ENCODE results near the gene PRXL2B.

PRXL2B gene

DNA sequence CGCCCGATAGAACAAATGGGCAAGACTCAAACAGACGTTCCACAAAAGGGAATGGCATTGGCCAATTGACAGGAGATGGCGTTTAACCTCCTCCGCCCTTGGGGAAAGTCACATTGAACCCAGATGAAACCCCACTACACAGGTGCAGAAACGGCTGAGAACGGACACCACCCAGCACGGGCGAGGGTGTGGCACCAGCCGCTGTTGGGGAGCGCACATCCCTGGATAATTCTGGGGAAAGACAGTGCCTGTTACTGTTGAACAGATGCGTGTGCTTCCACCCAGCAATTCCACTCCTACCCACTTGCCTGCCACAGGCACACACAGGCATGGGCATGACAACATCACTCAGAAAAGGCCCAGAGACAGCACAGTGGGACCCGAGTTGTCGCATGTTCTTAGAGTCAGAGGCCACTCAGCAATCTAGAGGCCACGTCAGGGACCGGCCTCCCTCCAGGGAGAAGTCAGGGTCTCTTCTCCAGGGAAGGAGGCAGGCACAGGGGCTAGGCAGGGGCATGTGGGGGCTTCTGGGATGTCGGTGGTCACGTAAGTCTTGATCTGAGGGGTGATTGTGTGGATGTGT lies 15.2 kb downstream of the PRXL2B start:
- DNase-seq, result no peak

DNA sequence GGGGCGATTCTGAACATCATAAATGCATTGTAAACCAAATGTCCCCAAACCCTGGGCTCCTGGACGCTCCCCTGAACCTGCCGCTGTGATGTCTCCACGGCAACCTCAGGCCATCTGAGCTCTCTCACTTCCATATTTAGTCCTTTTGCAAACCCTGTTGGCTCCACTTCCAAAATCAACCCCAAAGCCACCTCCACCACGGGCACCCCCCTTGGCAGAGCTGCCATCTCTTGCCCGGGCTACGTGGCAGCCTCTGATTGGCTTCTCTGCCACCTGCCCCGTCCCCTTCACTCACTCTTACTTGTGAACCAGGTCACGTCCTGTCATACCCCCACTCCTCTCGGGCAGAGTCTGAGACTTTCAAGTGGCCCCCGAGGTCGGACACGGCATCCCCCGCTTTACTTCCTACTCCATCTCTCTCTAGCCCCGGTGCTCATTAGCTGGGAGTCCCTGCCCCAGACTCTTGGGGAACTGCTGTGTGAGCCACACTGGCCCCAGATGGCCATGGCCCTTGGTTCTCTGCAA lies 15.8 kb downstream of the PRXL2B start:
- DNase-seq, result no peak

DNA sequence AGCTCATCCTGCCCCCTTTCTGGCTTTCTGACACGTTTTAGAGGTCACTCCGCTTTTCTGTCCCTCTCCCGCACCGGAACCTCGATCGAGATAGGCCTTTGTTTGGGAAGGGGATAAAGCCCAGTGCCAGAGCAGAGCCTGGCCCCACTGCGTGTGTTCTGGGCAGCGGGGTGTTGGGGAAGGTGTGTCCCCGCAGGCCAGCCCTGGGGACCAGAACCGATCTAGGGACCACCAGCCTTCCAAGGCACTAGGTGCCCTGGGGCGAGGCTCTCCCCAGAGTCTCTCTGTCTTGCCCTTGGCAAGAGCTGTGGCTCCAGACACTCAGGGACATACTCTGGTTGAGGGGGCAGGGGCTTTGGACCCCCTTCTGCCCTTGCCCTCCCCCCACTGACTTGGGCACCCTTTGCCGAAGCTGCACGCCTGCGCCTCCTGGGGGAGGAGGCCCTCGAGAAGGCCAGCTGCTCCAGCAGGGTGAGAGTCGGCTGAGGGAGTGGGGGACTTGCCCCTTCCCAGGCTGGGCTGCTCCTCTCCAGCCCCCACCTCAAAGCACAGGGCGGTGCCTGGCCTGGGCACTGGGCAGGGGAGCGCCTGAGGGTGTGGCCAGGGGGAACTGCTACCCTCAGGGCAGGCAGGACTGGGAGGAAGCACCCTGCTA lies 16.4 kb downstream of the PRXL2B start:
- DNase-seq, result no peak

DNA sequence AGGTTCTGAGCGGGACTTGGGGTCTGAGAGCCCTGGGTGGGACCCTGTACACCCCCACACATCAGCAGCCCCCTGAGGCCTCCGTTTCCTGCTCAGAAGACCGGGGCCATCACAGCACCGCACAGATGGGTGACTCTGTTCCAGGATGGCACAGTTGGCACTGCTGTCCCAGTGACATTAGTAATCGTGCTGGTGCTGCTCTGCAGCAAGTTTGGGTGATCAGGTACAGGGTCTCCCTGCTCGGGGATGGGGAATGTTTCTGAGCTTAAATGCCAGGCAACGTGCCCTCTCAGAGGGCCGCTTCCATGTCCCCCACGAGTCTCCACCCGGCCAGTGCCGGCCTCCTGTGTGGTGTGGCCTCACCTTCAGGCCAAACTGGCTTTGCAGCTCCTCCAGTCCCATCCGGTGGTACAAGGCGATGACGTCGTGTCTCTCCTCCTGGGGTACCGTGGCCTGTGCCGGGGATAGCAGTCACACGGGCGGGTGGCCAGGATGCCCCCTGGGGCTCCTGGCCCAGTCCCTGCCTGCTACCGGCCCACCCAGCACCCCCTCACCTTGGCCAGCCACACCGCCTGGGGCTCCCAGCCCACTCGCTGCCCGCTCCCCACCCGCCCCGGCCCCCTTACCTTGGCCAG lies 17.1 kb downstream of the PRXL2B start:
- DNase-seq, result no peak

DNA sequence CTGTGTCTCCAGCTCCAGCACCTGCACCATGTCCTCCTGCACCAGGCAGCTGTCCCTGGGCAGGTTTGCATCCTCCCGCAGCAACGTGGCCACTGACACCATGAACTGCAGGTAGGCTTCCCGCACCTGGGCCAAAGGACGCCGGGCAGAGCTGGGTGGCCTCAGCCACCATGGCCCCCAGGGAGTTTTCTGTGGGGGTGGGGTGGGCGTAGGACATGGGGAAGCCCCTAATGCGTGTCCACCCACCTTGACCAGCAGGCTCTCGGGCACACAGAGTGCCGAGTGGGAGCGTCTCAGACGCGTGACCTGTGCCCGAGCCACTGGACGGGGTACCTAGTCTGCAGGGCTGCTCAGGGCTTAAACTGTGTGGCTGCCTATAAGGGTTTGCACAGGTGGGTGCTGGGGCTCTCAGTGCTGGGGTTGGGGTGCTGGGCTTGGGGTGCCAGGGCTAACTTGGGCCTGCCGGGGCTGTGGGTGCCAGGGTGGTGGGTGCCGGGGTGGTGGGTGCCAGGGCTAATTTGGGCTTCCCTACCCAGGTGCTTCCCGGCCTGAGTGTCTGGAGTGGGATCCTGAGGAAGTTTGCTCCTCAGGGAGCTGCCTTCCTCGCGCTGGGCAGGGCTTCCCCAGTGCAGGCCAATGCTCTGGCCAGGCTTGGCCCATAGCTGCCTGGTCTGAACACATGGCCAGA lies 17.7 kb downstream of the PRXL2B start:
- no peak for DNase-seq

DNA sequence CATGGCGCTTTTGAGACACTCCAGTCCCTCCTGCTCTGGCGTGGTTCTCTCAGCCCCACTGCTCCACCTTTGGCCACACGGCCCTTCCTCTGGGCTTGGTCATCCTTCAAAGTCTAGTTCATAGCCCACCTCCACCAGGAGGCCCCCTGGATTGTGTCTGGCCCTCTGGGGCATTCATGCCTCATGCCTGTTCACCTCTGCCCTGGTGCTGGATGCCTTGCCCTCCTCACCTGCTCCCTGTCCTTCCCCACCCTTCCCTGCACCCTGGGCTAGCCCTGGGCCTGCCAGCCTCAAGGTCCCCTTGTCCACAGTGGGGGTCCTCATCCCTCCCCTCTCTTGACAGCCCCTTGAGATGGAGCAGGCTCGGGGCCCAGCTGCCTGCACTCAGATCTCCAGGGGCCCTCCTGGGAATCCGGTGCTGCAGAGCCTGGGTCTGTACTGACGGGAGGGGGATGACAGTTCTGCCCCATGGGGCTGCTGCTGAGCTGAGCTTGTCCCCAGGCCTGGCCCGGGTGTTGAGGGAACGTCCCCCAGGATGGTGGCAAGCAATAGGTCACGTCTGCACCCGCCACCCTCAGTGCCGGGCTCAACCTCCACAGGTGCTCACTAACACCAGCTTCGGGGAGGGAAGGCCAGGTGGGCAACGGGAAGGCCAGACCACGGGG lies 18.4 kb downstream of the PRXL2B start:
- DNase-seq, result no peak

DNA sequence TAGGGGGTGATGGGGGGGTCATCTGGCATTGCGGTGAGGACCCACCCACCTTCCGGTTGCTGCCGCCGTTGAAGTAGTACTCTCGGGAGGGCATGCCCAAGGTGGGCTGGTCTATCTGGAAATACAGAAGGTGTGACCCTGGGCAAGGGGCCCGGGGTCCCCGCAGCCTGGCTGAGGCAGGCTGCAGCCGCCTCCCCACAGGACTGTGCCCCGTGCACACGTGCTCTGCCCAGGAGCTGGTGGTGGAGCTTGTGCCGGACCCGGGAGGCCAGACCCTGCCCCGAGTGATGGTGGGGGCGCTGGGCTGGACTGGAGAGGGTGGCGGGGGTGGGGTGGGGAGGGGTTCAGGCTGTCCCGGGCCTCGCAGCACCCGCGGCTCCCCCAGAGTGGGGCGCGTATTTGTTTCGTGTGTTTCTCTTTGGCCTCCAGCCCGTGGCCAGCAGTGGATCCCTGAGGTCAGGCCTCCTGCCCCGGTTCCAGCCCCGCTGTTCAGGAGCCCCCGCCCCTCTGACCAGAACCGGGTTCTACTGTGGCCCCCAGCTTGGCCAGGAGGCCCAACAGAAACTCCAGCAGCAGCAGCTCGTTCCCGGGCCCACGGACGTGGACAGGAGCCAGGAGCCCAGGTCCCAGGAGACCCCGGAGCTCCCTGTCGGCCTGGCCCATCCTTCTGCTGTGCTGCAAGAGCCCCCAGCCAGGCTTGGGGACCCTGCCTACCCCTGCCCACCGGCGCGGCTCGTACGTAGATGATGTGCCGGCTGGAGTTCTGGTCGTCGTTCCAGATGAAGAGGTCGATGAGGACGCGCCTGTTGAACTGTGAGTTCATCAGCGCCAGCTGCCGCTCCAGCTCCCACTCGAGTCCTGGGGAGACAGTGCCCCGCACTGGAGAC lies 19.2 kb downstream of the PRXL2B start:
- DNase-seq, result no peak

DNA sequence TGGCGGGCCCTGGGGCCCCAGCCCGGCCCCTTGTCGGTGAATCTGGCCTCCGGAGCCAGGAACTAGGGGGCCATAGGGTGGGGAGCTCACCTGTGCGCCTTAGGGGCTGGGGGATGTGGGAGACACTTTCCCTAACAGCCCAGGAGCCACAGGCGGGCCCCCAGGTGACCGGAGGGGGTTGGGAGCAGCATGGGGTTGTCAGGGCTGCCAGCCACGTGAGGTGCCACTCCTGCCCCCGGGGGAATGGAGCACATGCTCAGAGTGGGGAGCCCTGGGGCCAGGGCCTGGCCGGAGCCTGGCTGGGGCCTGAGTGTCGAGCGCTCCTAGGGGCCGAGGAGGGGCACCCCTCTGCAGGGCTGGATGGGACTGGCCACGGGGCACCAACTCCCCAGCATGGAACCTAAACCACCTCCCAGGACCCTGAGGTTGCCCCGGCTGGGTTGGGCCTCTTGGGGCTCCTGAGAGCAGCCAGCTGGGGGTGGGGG lies 19.9 kb downstream of the PRXL2B start:
- DNase-seq, result no peak

DNA sequence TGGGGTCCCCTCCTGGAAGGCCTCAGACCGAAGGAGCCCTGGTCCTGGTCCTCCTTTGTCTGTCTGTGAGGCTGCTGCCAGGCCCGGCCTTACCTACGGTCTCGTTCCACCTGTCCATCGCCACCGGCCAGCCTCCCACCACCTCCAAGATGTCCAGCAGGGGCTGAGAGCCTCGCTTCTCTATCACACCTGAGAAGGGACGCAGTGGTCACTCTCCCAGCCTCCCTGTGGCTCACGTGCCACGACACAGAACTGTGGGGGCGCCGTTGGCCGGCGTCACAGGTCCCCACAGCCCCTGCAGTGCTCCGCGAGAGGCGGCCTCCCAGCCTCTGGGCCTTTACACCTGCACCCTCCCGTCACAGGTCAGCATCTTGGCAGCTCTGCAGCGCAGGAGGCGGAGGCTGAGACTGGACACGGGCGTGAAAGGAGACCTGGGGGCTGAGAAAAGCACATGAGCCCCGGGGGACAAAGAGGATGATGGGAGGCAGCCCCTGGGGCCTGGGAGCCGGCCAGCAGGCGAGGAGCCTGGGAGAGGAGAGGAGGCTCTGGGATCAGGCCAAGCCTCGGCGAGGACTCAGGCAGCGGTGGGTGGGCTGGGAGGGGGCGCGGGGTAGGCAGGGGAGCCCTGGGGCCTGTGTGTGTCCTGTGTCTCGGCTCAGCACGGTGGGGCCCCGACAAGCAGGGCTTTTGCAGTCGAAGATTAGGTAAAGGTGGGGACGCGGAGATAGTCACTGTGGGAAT lies 20.5 kb downstream of the PRXL2B start:
- DNase-seq, result no peak

DNA sequence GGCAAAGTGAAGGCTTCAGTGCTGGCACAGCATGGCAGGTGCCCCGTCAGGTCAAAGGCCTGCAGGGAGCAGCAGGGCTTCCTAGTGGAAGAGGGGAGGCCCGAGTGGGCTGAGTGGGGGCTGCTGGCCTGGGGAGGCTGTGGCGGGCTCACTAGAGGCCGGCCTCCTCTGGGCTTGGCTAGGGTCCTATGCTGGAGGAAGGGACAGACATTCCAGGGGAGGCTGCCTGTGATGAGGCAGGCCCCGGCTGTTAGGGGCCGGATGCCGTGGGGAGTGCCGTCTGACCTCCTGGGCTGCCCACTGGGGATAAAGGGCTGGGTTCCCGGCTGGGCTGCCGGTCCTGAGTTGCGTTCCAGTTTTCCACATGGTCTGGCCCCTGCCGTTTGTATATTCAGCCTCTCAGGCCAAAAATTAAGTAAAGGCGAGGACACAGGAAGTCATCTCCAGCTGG lies 21.1 kb downstream of the PRXL2B start:
- no peak for DNase-seq

DNA sequence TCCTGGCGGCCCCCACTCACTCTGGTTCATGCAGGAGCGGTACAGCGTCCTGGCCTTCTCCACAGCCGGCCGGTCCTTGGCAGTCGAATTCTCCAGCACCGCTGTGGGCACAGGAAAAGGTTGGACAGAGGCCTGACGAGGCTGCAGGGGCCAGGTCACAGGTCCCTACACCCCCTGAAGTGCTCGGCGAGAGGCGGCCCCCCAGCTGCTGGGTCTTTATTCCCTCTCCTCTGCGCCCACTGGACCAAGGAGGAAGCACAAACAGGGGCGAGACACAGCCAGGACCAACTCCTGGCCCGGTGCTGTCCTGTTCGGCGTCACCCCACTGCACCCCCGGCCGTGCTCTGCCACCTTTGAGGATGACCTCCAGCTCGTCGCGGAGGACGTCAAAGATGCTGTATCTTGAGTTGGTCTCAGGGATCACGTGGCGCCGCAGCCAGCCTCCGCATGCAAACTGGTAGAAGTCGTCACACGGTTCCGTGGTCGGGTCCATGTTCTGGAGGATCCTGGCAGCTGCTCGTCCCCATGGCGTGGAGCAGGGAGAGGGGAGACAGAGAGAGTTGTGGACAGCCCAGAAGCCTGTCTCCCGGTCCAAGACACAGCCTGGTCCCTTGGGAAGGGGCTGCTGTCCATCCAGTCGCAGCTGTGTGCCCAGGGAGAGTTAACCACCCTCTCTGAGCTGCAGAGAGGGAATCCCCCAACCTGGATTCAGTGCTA lies 22.9 kb downstream of the PRXL2B start:
- no peak for DNase-seq

DNA sequence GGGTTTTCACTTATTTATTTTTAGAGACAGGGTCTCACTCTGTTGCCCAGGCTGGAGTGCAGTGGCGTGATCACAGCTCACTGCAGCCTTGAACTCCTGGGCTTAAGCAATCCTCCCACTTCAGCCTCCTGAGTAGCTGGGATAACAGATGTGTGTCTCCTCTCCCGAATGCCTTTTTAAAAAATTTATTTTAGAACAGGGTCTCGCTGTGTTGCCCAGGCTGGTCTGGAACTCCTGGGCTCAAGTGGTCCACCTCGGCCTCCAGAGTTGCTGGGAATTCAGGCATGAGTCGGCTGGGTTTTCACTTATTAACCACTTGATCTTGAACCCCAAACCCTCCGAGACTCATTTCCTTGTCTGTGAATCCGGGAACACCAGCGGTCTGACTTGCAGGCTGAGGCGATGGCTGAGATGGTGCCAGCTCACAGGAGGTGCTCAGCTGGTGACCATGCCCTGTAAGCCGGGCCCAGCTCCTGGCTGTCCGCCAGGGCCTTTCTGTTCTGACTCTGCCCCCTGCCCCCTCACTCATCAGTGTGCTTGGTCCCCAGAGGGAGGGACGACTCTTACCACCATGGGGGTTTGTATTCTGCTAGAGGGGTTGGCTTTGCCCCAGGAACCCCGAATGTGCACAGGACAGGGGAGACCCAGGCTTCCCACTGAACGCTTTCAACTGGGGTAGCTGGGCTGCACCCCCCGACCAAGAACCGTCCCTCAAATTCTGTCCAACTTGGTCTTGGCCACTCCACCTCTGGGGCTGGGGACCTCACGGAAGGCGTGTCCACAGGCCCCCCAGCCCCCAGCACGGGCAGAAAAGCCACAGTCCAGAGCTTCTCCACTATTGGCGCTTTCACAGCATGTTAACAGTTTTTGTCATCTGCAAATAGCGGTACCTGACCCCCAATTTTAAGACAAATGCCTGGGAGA lies 23.7 kb downstream of the PRXL2B start:
- no peak for DNase-seq

DNA sequence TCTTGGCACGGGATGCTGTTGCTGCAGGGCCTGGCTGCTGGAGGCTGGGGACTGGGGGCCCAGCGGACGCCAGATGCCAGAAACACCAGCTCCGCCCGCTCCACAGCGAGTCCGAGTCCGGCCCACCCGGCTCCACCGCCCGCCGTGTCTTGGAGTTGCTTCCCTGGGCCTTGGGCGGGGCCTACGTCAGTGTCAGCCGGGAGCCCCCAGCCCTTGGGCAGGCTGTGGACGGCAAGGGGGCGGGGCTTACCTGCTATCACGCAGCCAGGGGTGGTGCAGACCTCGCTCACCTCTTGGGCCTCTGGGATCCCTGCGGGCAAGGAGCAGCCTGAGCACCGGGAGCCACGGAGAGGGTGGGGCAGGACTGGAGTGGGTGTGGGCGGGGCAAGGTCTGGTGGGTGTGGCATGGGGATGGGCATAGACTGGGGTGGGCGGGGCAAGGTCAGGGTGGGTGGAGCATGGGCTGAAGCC lies 24.5 kb downstream of the PRXL2B start:
- no peak for DNase-seq

DNA sequence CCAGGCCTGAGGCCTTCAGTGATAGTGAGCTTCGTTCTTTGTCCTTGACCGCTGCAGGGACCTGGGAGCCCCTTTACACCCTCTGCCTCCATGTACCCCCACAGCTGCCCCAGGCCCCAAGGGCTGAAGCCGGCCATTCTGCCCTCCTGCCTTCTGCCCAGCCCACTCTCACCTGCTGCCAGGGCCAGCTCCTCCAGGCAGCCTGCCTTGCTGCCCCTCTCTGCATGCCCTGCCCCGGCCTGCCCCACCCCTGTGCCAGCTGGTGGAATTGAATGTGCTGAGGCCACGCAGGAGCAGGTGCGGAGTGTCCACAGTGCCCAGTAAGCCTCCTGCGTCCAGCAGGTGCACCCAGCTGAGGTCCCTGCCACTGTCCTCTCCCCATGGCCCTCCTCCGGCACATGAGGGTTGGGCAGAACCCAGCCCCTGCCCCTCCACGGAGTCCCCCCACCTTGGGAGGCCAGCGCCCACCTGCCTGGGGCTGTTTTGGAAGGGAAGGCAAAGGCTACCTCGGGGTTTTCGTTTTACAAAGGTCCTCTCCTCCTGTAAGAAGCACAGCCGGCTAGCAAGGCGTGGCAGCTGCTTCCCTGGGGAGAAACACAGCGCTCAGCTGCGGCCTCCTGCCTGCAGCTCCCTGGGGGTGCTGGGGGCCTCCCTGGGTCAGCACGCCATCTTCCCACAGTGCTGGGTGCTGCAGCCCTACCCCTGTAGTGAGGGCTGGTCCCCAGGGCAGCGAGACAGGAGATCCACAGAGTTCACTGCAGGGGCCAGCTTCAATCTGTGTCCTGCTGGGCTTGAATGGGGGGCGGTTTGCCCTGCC lies 25.3 kb downstream of the PRXL2B start:
- no peak for DNase-seq

DNA sequence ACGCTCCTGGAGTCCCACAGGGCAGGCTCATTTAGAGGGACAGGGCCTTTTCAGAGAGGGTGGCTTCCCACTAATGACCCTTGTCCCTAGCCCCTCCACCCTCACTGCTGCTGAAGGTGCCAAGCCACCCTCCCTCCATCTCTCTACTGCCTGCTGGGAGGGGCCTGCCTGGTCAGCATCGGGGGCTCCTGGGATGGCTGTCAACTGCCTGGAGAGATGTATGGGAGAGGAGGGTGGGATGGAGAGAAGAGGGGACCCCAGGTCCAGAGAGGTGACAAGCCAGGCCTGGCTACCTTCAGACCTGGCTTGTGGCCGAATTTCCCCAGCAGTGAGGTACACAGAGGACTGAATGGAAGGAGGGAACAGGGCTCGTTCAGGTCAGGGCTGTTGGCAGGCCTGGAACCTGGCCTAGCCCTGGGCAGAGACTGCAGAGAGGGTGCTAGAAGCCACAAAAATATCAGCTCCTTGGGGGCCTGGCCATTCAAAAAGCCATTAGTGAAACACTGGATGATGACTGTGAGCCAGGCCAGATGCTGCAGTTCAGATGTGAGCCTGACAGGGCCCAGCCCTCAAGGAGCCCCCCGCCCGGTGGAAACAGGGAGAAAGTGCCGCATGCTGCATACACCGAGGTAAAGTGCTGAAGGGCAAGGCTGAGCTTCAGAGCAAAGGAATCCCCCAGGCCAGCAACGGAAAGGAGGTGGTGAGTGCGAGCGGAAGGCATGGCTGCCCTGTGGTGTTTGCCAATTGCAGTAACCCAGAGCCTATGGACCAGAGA lies 26.2 kb downstream of the PRXL2B start:
- DNase-seq, result no peak

DNA sequence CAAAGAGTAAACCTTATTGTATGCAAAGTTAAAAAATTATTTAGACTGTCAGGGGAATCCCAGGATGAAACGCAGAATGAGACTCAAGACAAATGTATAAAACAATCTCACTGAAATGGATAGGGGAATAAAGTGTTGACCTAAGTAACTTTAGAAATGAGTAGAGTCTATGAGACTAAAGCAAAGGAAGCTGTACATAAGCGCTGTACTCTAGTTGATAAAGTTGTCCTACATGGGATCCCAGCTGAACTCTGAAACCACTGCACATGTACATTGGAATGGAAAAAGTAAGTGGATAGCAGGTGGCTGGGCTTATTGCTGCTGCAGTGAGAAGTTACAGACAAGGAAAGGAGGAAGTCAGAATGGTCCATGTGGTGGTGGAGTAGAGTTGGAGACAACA lies 27.6 kb downstream of the PRXL2B start:
- no peak for DNase-seq

DNA sequence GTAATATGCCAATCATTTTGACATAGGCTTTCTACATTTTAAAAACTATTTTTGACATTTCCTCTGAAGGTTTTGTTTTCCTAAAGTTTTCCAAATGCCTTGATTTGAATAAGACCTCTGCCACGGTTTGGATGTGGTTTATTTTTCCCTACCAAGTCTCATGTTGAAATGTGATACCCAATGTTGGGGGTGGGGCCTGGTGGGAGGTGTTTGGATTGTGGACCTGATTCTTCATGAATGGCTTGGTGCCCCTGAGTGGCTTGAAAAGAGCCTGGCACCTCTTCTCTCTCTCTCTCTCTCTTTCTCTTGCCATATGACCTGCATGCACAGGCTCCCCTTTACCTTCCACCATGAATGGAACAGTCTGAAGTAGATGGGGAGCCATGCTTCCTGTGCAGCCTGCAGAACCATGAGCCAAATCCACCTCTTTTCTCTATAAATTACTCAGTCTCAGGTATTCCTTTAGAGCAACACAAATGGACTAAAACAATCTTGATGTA lies 31.4 kb downstream of the PRXL2B start:
- DNase-seq, result no peak
